Bronchial epithelial cell (primary cell): ENCODE data around the gene PRRT3. TPM values are rescaled to one million over a fixed set of nuclear protein-coding genes. Genes with fewer than 3 reads are reported as not detected.
A peak's percentile ranks its signal among the peaks of the same experiment; 100 is the strongest.

Source experiments
- DNase-seq: peaks from one replicate; pipeline ENCODE4 v3.0.0-alpha.2; 2010; ENCODE audit warnings: low read depth
- FAIRE-seq: peaks from 2 replicates; lab custom pipeline; 2011; peaks lifted over from hg19 to GRCh38; lab: Jason Lieb, UNC
- H3K27me3 ChIP-seq: 2 replicates; pipeline ENCODE4 v1.5.1; 2011; ENCODE audit warnings: low read length; ENCODE audit not compliant: control insufficient read depth, insufficient read depth
- H3K36me3 ChIP-seq: 2 replicates; pipeline ENCODE4 v1.5.1; 2011; ENCODE audit warnings: low read length; ENCODE audit not compliant: control insufficient read depth, insufficient read depth
- H3K4me3 ChIP-seq: 2 replicates; pipeline ENCODE4 v1.5.1; 2011; ENCODE audit warnings: mild to moderate bottlenecking, low read depth, low read length, control low read depth
- CTCF ChIP-seq: IDR thresholded peaks from 2 replicates; pipeline ENCODE4 v1.5.1; 2011; ENCODE audit warnings: mild to moderate bottlenecking, moderate library complexity, low read length, control low read depth, inconsistent platforms; ENCODE audit not compliant: insufficient read depth, severe bottlenecking
- total RNA-seq: library from RNA; depleted of rRNA; stranded (reverse); fragments of >200 nt; gene quantifications from 2 replicates; pipeline ENCODE4 v1.2.1, GENCODE V29; 2014

PRRT3 gene
- total RNA-seq, 1 donor from 2014 or later: 0.26 TPM

GRCh38 chr3:9978710-9979305 lies 26.6 kb upstream of the PRRT3 start:
- no peak for DNase-seq
- no peak overlapping the region for H3K4me3 ChIP-seq
- no peaks in the 10 kb centered on the region for H3K27me3 ChIP-seq
- TF ChIP-seq CTCF: no peak
- FAIRE-seq: no peak
- peaks cover 2% of the 10 kb centered on the region for H3K36me3 ChIP-seq

GRCh38 chr3:9976721-9977709 lies 24.8 kb upstream of the PRRT3 start:
- peaks cover 5% of the 10 kb centered on the region for H3K36me3 ChIP-seq
- peak; percentile 99 for DNase-seq
- H3K27me3 ChIP-seq: no peaks in the 10 kb centered on the region
- TF ChIP-seq CTCF: no peak
- no peak overlapping the region for H3K4me3 ChIP-seq
- FAIRE-seq: no peak

- DNase-seq: peak; percentile 81
- peaks cover 3% of the 10 kb centered on the region for H3K36me3 ChIP-seq
- FAIRE-seq: no peak
- no peaks in the 10 kb centered on the region for H3K27me3 ChIP-seq
- no peak overlapping the region for H3K4me3 ChIP-seq
- no peak for TF ChIP-seq CTCF
These were observed 17.9 kb upstream of the PRRT3 start for GRCh38 chr3:9970020-9970652.

- Histone ChIP-seq H3K36me3 (peaks cover 4% of the 10 kb centered on the region), H3K27me3 (no peaks in the 10 kb centered on the region), H3K4me3 (no peak overlapping the region)
- TF ChIP-seq CTCF: no peak
- FAIRE-seq: no peak
- no peak for DNase-seq
These were observed 17.4 kb upstream of the PRRT3 start for GRCh38 chr3:9969632-9970019.

GRCh38 chr3:9966841-9967240 lies 14.6 kb upstream of the PRRT3 start:
- no peak for TF ChIP-seq CTCF

More at GRCh38 chr3:9966841-9967240, 14.6 kb upstream of the PRRT3 start:
- peaks cover 4% of the 10 kb centered on the region for H3K36me3 ChIP-seq
- H3K4me3 ChIP-seq: no peak overlapping the region
- H3K27me3 ChIP-seq: no peaks in the 10 kb centered on the region
- DNase-seq (no peak), FAIRE-seq (no peak)
